GM19240 (cell line): Measurements from ENCODE around the gene NOL6.
"Not testable (repeated sequence)": the region's sequence is repeated elsewhere in the genome, so short reads cannot be mapped to it uniquely, and the experiment has no call there.

Experiments
- DNase-seq: peaks from one replicate; pipeline ENCODE4 v3.0.0; 2011; ENCODE audit warnings: low spot score; ENCODE audit not compliant: insufficient read length

The NOL6 gene, protein sequence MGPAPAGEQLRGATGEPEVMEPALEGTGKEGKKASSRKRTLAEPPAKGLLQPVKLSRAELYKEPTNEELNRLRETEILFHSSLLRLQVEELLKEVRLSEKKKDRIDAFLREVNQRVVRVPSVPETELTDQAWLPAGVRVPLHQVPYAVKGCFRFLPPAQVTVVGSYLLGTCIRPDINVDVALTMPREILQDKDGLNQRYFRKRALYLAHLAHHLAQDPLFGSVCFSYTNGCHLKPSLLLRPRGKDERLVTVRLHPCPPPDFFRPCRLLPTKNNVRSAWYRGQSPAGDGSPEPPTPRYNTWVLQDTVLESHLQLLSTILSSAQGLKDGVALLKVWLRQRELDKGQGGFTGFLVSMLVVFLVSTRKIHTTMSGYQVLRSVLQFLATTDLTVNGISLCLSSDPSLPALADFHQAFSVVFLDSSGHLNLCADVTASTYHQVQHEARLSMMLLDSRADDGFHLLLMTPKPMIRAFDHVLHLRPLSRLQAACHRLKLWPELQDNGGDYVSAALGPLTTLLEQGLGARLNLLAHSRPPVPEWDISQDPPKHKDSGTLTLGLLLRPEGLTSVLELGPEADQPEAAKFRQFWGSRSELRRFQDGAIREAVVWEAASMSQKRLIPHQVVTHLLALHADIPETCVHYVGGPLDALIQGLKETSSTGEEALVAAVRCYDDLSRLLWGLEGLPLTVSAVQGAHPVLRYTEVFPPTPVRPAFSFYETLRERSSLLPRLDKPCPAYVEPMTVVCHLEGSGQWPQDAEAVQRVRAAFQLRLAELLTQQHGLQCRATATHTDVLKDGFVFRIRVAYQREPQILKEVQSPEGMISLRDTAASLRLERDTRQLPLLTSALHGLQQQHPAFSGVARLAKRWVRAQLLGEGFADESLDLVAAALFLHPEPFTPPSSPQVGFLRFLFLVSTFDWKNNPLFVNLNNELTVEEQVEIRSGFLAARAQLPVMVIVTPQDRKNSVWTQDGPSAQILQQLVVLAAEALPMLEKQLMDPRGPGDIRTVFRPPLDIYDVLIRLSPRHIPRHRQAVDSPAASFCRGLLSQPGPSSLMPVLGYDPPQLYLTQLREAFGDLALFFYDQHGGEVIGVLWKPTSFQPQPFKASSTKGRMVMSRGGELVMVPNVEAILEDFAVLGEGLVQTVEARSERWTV

DNA sequence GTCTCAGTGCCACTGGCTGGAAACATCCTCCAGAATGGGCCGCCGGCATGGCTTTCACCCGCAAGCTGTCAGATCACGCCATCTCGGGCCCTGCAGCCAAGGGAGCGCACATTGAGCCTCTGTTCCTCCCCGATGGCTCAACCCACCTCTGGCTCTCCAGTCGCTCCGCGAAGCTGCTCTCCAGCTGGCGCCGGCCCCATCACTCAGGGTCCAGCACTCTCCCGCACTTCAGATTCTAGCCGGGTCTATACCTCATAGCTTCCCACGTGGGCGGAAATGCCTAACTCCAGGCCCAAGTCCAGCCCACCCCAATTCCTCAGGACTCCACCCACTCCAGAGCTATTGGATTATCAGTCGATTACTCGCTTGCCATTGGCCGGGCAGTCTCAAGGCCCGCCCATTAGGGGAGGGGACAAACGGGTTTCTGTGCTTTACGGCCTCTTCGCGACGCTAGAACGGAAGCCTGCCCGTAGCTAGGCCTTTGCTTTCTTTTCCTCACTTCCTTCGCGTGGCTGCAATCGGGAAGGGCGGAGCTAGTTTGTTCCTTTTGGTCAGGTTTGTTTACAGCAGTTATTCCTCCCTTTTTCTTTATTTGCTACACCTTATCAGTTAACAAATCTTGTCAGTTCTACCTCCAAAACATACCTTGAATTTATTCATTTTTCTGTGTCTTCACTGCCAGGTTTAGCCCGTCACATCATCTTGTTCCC, at the start of gene NOL6:
Gene NOL6 (minus strand): TSS at position 282 of the 710 bp plus-strand sequence. CDS start 82 bp downstream, at position 200.
- peak; percentile 98 for DNase-seq

- DNase-seq: not testable (repeated sequence)
These were observed 48.1 kb upstream of the NOL6 start for GRCh38 chr9:33521861-33522260.

- not testable (repeated sequence) for DNase-seq
These were observed 44.3 kb upstream of the NOL6 start for GRCh38 chr9:33517934-33518577.

- DNase-seq: no peak
These were observed 43.6 kb upstream of the NOL6 start for GRCh38 chr9:33517373-33517772.

- not testable (repeated sequence) for DNase-seq
These were observed 42.7 kb upstream of the NOL6 start for GRCh38 chr9:33516397-33516796.

GRCh38 chr9:33515342-33515995, 41.7 kb upstream of the NOL6 start:
- DNase-seq: not testable (repeated sequence)

- not testable (repeated sequence) for DNase-seq
These were observed 38.8 kb upstream of the NOL6 start for GRCh38 chr9:33512535-33512934.

DNA sequence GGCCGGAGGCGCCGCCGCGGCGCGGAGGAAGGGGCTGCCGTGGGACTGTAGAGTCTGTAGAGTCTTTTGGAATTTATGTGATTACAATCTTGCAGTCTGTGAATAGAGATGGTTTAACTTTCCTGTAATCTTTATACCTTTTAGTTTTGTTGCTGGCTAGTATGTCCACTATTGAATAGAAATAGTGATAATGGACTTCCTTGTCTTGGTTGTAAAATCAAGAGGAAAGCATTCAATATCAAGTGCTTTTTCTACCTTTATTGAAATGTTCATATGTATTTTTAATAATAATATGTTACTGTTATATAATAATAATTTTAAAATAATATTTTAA, 37.4 kb upstream of the NOL6 start:
- not testable (repeated sequence) for DNase-seq

DNA sequence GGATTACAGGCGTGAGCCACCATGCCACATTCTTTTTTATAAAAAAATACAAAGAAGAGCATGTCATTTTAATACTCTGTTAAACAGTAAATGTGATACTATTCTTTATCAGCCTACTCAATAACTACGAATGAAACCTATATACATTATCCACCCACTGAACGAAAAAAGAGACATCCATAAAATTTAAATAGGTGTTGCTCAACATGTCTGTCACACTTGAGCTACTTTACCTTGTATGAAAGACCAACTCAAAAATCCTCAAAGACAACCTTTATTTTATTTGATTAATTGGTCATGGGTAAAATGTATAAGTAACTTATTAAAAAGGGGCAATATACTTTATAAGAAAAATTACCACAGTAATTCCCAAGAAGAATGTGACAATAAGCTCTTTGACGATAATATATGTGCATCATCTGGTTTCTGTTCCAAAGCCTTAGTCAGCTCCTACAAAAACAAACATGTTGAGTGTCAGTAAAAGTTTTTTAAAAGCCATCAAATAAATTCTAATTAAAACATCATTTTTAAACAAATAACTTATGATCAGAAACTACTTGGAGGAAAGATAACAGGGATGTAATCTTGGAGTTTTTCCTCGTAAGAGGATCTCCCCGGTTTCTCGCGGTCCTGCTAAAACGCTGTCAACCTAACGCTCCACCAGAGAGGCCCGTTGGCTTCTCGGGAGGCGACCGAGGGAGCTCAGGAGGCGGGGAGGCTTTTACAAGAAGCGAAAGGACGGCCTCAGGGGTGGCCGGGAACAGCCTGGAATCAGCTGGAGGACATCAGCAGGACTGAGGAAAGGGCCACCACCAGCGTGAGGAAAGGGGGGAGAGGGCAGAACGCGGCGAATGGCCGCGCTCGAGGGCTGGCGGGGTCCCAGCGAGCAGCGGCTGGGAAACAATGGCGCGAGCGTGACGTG, 36.8 kb upstream of the NOL6 start:
- DNase-seq: peak; percentile 3

DNA sequence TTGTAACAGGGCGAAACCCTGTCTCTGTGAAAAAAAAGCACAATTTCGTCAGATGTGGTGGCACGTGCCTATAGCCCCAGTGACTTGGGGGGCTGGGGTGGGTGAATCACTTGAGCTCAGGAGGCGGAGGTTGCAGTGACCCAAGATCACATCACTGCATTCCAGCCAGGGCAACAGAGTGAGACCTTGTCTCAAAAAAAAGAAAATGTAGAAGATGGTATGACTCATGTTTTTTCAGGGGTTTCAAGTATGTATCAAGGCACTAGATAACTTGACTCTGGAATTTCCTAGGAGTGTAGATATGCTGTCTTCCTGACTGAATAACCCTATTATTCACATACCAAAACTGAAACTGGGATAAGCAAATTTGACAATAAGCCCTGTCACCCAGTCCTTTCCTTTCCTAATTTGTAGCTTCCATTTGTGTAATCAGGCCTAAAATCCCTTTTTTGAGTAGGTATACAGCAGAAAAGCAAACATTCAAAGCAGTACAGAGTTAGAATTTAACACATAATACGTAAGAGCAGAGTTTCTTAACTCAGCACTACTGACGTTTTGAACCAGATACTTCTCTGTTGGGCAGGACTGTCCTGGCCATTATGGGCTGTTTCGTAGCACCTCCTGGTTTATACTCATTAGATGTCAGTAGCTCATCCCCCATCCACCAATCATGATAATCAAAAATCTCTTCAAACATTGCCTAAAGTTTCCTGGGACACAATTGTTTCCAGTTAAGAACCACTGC, 33.1 kb upstream of the NOL6 start:
- DNase-seq: no peak

GRCh38 chr9:33498387-33498786, 24.7 kb upstream of the NOL6 start:
- DNase-seq: no peak

- not testable (repeated sequence) for DNase-seq
These were observed 20.1 kb upstream of the NOL6 start for GRCh38 chr9:33493819-33494218.

DNA sequence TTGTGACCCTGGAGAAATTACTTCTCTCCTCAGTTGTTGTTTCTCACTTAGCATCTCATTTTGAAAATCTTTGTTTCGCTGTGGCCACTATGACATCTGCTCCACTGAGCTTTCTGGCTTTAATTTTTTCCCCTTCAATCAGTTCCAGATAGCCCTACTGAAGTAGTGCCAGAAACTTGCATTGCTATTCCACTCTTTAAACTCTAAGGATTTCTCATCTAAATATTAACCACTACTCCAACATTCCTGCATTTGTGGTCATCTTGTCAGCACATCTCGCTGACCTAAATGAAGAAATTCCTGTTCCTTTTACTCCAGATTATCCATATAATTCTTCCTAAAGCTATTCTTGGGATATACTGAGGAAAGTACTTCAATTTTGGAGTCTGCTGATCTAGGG, 15.3 kb upstream of the NOL6 start:
- no peak for DNase-seq

- DNase-seq: not testable (repeated sequence)
These were observed 11.6 kb upstream of the NOL6 start for GRCh38 chr9:33485312-33485711.

GRCh38 chr9:33480976-33481375, 7.3 kb upstream of the NOL6 start:
- no peak for DNase-seq

- no peak for DNase-seq
These were observed 6.4 kb upstream of the NOL6 start for GRCh38 chr9:33480106-33480505.

- no peak for DNase-seq
These were observed 2.8 kb upstream of the NOL6 start for GRCh38 chr9:33476503-33476902.

- no peak for DNase-seq
These were observed 1.6 kb upstream of the NOL6 start for GRCh38 chr9:33475357-33475756.
